AG09309 (cell line): ENCODE results near the gene DAAM1.

Experiments used
- DNase-seq: peaks from one replicate; pipeline ENCODE4 v3.0.0-alpha.2; 2010; ENCODE audit warnings: low read depth
- H3K4me3 ChIP-seq: 2 replicates; pipeline ENCODE4 v1.5.1; 2011; ENCODE audit warnings: mild to moderate bottlenecking, low read depth, low read length, moderate library complexity; ENCODE audit not compliant: control insufficient read depth
- TF ChIP-seq, protein P1 (sequence below): IDR thresholded peaks from 2 replicates; pipeline ENCODE4 v1.5.1; 2011; ENCODE audit warnings: mild to moderate bottlenecking, low read depth, low read length, inconsistent platforms; ENCODE audit not compliant: insufficient read depth, control insufficient read depth; ENCODE audit errors: missing control alignments

DAAM1 gene

DNA sequence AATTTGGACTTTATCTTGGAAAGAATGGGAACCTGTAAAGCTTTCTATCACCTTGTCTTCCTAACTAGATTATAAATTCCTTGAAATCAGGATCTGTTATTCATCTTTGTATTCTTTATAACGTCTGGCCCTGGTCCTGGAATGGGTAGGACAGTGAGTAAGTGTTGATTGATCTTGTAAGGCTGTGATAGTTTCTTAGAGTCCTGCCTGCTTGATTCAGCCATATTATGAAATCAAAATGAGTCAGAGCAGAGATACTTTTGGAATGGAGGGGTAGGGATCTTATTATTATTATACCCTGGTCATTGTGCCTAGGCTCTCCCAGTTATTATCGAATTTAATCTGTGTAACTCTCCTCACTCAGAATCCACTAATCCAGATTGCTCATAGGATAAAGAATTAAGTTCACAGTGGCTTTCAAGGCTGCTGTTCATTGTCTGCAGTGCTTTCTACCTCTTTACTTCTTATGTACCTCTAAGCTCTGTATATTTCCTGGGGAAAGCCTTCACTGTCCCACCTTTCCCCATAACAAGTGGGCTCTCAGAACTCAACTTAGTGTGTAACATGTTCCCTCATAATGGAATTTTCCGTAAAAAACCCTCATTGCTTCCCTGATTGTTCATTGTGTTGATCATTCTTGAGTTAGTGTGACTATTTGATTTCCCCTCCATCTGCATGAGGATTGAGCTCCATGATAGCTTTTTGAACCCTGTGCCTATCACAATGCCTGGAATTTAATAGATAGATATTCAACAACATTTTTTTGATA, 93.3 kb downstream of the DAAM1 start:
- TF ChIP-seq, protein P1, sequence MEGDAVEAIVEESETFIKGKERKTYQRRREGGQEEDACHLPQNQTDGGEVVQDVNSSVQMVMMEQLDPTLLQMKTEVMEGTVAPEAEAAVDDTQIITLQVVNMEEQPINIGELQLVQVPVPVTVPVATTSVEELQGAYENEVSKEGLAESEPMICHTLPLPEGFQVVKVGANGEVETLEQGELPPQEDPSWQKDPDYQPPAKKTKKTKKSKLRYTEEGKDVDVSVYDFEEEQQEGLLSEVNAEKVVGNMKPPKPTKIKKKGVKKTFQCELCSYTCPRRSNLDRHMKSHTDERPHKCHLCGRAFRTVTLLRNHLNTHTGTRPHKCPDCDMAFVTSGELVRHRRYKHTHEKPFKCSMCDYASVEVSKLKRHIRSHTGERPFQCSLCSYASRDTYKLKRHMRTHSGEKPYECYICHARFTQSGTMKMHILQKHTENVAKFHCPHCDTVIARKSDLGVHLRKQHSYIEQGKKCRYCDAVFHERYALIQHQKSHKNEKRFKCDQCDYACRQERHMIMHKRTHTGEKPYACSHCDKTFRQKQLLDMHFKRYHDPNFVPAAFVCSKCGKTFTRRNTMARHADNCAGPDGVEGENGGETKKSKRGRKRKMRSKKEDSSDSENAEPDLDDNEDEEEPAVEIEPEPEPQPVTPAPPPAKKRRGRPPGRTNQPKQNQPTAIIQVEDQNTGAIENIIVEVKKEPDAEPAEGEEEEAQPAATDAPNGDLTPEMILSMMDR = no peak
- no peak for DNase-seq

DNA sequence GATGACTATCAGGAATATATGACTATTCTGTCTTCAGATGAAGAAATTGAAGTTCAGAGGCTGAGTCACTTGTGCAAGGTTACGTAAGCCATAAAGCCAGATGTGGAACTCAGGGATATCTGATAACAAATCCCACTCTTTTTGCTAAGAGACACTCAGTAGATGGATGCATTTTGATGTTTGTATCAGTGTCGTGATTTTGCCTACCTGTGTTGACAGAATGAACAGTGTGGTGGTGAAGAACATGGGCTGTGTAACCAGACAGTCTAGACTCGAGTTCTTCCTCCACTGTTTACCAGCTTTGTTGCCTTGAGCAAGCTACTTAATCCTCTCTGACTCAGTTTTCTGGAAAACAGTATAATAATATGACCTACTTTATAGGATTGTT, 93.9 kb downstream of the DAAM1 start:
- DNase-seq = no peak
- TF ChIP-seq, protein P1 = no peak

More for the DNA sequence above, 93.3 kb downstream of the DAAM1 start:
- no peak overlapping the region for H3K4me3 ChIP-seq

DNA sequence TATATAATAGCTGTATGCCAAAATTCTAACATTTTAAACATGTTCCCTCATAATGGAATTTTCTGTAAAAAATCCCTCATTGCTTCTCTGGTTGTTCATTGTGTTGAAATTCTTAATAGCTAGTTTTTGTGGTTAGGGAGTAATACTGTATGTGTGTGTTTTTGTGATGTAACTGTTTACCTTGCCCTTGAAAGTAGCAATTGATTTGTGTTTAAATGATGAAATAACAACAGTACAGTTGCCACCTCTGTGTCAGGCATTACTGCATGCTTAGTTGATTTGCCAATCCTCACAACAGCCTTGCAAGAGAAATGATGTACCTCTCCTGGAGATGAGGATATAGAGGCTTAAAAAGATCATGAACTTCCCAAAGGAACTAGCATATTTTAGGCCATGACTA, 94.9 kb downstream of the DAAM1 start:
- no peak overlapping the region for H3K4me3 ChIP-seq
- TF ChIP-seq, protein P1 = no peak
- peak; percentile 52 for DNase-seq

More for the DNA sequence above, 93.9 kb downstream of the DAAM1 start:
- H3K4me3 ChIP-seq = no peak overlapping the region

DNA sequence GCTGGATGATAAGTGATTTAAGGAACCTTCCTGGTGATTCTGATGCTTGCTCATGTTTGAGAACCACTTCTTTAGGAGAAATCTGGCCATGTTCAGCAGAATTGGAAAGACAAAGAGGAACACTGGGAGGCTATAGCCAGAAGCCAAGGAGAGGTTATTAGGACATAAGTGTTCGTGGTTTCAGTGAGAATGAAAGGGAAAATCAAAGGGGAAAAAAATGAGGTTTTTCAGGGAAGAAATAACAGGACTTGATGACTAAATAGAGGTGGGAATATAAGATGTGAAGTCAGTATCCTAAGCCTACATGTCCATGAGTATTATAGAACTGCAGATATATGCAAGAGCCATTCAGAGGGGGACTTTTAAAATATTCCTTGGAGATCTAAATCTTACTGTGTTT, 95.6 kb downstream of the DAAM1 start:
- TF ChIP-seq, protein P1 = no peak
- no peak overlapping the region for H3K4me3 ChIP-seq
- no peak for DNase-seq

DNA sequence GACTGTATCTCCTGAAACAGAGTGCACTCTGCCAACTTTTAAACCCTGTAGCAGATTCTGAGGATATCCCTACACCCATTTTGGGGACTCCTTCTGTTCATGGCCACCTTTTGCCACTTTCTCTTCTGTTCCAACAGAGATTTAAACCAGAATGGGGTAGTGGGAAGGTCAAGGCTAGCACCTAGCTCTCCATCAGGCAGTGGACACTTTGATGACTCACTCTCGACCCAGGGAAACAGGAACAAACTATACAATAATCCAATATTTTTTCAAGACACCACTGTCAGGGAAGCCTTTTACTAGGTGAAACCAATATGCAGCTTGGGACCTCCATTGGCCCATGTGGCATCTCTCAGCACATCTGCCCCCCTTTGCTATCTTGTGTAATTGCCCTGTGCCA, 103.6 kb downstream of the DAAM1 start:
- TF ChIP-seq, protein P1 = no peak
- no peak overlapping the region for H3K4me3 ChIP-seq
- DNase-seq = no peak

DNA sequence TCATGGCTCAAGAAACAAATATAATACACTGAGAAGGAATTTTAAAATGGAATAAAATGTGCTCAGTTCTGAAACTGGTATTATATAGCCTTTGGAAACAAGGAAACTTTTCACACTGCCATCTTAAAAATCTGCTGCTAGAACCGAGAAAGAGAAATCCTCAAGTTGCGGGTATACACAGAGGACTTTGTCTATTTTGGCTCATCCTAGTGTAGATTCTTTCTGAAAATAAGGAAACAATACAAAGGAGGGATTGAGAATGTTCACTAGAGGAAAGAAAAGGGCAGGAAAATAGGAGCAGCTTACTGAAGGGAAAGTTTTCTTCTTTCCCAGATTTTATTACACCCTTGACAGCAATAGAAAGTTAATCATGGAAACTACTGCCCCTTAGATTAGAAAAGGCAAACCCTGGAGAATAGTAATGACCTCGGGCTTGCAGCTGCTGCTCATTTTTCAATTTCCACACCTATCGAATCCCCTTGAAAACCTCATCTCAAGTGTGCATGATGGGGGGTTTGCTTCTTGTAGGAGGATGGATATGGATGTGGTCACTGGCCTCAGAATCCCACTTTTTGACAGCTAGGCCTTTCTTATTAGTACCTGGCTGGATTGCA, 104.6 kb downstream of the DAAM1 start:
- H3K4me3 ChIP-seq = no peak overlapping the region
- DNase-seq = no peak
- TF ChIP-seq, protein P1 = no peak
